ENCODE data around the gene HOXA5. TPM values are rescaled to one million over a fixed set of nuclear protein-coding genes. Genes with fewer than 3 reads are reported as not detected.

Gene HOXA5
- polyA plus RNA-seq, 4 donors = 76.3 to 92.8 (median 81.6) TPM

DNA sequence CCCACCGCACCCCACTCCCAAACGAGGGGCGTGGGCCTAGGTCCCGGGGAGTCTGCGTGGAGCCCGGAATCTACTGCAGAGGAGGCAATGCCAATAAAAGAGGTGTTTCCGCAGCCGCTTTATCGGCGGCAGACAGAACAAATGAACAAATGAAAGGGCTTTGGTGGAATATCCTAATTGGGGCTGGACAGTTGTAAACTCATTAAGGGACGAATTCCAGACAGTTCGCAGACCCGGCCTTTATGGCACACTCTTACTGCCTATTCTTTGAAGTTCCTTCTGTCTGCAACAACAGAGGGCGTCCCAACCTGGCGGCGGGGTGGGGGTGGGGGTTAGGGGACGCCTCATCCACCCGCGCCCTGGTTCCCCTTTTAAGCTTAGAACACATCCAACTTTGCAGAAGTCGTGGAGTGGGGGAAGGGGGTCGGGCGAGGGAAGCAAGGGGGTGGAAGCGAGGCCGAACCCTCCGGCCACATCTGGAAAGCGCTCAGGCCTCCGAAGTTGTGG is 17.8 kb upstream of the HOXA5 start:
- no peak for DNase-seq (ENCODE audit: low read depth in 4 of 4, low spot score in 3 of 4)

DNA sequence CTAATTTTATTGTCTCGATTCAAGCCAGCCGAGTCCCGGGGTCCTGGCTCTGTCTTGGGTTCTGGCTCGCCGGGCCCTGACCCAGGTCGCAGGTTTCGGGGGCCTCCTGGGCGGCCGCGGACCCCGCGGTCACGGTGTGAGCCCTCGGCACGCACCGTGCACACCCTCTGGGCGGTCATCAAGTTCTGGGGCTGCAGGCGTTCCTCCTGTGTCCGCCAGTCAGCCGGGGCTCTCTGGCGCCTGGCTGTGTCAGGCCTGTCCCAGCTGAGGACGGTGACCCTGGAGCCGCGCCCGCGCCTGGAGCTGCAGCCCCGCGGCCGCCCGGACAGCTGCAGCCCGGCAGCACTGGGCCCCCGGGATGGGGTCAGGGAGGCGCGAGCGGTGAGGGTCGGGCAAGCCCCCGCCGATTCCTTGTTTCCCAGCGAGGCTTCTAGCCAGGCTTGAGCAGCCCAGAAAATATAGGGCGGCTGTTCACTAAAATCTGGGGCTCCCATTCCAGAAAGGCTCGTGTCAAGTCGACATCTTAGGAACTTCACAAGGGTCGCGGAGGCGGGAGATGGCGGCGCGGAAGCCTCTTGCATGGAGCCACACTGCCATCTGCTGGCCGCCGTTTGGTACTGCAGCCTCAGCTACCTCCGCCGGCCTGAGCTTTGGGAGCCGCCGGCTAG is 17.2 kb upstream of the HOXA5 start:
- DNase-seq (ENCODE audit: low read depth in 4 of 4, low spot score in 3 of 4) = peak in 3 of 4 donors; percentile 86 to 93 (median 86)

DNA sequence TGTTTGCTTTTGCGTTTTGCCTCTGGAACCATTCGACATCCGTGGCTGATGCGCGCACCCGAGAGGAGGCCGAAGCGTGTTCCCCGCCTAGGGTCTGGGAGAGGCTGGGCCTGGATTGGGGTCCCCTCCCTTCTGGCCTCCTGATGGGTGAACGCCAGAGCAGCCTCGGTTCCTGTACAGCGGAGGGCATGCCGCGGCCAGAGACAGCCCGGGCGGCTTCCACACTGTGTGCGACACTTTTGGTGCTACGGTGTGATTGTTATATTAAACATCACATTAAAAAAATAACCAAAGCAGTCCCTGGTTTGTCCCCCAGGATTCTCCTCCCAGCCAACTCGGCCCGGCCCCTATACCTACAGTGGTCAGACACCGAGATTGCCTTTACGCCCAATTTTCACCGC is 16.7 kb upstream of the HOXA5 start:
- no peak for DNase-seq (ENCODE audit: low read depth in 4 of 4, low spot score in 3 of 4)

DNA sequence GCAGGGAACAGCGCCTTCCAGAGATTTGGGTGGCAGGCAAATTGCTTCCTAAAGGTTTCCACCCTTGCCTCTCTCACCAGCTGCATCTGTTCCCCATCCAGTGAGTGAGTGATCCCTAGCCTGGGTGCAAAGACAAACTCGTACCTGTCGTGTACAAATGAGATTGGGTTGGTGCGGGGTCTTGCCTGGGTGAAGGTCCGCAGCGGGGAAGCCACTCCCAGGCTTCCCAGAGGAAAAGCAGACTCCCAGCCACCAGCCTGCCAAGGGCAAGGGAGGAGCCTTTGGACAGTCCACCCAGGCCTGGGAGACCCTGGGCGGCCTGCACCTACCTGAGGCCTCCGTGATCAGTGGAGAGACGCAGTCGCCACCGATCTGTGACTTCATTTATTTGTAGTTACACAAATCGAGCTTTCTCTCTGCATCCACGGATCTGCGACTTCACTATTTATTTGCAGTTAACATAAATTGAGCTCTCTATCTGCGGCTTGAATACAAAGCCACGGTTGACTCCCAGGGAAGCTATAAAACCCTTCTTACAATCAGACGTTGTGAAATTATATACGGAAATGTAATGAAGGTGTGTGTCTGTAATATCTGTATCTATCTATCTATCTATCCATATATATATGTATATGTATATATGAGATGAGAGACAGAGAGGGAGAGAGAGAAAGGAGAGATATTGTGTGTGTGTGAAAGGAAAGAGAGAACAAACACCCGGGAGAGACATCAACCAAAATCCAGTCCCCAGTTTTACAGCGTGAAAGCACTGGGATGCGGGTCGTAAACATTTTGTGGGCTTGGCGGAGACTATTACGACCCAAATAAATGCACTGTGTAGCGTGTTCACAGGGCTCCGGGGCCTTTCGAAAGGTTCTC is 16.0 kb upstream of the HOXA5 start:
- DNase-seq (ENCODE audit: low read depth in 4 of 4, low spot score in 3 of 4) = no peak

DNA sequence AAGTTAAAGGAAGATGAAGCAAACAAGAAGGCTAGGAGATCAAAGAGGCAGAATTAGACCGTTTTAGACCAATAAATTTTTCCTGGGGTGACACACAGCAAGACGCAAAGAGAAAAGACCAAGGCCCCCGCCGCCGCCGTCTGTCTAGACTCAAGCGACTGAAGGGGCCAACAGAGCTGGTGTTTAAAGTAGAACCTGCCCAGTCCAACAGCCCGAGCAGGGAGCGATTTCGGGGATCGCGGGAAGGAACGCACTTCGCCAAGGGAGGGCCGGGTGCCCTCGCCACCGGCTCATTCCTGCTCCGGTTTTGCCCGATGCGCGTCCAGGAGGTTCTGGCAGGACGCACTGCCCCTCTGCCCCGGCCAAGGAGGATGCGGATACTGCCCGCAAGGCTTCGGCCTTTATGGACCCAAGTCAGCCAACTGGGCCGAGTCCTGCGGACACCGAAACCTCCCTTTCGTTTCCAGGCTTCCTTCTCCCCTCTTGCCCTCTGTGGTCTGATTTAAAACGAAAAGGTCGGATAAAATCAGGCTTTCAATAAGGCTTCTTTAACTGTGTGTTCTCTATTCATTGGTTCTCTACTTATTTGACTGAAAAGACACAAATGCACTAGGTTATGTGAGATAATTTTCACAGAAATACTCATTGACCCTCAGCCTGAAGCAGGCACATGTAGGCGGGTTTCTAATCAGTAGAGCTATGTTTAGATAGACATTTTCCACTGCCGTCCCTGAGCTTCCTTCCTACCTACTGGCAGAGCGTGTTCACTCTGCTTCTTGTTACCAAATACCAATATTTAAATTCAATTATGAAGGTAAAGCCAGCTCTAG is 15.2 kb upstream of the HOXA5 start:
- no peak for DNase-seq (ENCODE audit: low read depth in 4 of 4, low spot score in 3 of 4)

DNA sequence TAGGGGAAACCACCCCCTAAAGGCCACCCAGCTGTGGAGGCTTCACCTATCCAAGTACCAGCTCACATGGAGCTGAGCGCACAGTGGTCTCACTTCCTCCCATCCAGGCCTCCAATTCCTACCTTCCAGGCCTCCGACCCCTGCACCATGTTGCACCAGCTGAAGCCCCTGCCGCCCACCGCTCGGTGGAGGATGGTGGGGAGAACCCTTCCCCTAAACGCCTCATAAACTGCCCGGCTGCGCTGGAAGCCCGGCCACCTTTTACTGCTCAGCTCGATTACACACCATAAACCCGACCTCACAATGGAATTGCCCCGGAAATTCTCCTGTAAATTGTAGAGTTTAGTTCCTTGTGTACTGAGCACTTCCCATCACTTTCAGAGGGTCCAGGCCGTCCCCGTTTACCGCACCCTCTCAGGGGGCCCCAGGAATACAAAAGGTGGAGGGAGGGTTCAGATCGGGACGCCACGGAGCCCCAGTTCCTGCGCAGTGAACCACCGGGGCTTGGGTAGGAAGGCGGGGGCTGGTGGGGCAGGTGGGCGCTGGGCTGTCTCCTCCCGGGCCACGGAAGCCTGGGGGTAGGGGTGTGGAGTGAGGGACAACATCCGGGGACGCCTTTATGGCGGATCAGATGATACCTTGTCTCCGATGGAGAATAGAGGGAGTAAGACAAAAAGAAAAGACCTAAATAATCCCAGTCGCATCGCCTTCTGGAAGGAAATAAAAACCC is 14.4 kb upstream of the HOXA5 start:
- peak in 1 of 4 donors; percentile 78 for DNase-seq (ENCODE audit: low read depth in 4 of 4, low spot score in 3 of 4)

DNA sequence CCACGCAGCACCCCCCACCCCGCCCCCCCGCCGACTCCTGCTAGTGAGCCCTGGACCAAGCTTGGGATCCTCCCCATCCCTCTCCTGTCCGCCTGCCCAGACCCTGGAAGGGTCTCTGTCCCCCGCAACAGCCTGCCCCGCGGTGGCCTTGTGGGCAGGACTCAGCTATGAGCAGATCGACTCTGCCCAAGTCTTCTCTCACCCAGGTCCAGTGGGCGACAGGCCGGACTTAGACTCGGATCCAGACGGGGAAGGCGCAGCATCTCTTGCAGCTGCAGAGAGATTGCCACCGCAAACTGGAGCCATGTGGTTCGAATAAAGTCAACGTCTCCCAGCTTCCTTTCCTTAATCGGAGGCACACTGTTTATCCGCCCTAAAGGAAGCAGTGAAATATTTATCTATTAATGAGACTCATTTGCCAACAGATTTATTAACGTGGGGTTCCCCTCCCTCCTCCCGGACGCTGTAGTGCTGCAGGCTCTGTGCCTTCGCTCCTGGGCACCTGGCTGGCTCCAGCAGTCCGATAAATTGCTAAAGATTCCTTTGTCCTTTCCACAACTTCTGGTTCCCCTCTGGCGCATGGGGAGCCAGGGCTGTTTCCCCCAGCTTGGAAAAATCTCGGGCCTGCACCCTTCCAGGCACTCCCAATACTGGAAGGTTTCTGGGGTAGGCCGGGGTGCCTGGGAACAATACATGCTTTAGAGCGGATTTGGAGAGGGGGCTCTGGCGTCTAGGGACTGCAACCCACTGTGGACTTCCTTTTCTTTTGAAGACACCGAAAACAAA is 13.6 kb upstream of the HOXA5 start:
- no peak for DNase-seq (ENCODE audit: low read depth in 4 of 4, low spot score in 3 of 4)

DNA sequence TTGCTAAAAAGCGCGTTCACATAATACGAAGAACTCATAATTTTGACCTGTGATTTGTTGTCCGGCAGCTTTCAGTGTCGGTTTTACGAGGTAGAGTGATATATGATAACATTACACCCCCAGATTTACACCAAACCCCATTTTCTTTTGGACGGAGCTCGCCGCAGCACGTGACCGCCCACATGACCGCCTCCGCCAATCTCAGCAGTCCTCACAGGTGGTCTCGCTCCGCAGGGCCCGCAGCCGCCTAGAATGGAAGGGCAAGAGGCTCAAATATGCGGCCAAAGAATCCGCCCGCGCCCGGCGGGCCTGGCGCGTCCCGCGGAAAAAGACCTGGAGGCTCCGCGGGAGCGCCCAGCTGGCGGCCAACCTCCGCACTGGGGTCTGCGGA is 13.0 kb upstream of the HOXA5 start, which contains the start of gene HOXA7:
Gene HOXA7 (minus strand): TSS at position 168 of the 391 bp plus-strand sequence. CDS start 130 bp downstream, at position 38.
- DNase-seq (ENCODE audit: low read depth in 4 of 4, low spot score in 3 of 4) = peak in 3 of 4 donors; percentile 83 to 89 (median 85)

DNA sequence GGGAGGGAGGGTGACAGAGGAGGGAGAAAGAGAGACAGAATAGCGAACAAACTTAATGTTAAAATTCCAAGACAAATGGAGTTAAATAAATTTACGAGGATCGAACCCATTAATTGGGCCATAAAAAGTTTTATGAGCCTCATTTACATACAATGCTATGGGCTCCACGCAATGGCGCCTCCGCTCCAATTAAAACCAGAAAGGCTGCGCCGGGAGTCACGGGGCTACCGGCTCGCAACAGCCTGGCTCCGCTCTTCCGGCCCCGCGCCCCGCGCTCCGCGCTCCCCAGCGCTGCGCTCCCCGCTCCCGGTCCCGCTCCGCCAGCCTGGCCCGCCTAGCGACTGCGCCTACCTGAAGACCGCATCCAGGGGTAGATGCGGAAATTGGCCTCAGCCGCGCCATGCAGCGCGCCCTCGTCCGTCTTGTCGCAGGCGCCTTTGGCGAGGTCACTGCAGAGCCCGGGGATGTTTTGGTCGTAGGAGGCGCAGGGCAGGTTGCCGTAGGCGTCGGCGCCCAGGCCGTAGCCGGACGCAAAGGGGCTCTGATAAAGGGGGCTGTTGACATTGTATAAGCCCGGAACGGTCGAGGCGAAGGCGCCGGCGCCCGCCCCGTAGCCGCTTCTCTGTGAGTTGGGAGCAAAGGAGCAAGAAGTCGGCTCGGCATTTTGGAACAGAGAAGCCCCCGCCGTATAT is 12.5 kb upstream of the HOXA5 start:
- no peak for DNase-seq (ENCODE audit: low read depth in 4 of 4, low spot score in 3 of 4)

DNA sequence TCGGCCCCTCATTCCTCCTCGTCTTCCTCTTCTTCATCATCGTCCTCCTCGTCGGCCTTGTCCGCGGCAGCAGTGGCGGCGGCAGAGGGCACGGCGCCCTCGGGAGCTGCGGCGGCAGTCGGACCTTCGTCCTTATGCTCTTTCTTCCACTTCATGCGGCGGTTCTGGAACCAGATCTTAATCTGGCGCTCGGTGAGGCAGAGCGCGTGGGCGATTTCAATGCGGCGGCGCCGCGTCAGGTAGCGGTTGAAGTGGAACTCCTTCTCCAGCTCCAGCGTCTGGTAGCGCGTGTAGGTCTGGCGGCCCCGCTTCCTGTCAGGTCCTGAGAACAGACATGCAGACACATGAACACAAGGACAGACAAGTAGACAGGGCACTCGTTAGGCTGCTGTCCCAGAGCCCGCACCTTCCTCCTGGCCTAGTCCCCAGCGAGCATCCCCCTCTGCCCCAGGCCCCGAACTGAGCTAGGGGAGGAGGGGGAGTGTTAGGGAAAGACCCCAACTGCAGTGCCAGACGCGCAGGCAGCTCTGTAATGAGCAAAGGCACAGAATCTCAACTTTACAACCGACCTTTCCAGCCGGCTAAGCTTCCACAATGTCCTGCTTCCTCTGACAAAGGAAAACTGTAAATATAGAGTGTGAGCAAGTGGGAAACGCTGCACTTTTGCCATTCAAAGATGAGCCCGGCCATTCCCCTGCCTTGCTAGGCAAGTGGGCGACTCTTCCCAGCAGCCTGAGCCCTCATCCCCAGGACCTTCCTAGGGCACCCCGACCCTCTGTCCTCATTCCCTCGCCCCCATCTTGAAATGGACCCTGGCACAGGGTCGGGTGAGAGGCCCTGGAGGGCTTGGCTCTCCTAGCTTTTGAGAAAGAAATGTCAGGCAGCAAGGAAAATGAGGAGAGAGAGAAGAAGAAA is 11.7 kb upstream of the HOXA5 start:
- DNase-seq (ENCODE audit: low read depth in 4 of 4, low spot score in 3 of 4) = no peak

DNA sequence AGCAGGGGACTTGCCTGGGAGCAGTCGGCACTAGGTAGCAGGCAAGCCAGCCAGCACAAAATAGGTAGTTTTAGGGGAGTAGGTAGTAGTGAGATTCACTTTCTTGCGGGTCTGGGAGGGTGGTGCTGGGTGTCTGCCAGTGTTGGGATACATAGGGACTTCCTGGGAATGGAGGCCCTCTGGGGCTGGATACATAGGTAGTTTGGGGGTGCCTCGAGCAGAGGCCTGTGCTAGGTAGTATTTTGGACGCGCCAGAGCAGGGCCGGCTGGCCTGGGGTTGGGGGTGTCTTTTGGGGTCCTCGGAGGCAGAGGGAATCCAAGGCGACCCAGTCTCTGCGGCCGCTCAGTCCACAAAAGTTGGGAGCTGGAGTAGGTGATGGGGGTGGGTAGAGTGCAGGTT is 10.9 kb upstream of the HOXA5 start:
- DNase-seq (ENCODE audit: low read depth in 4 of 4, low spot score in 3 of 4) = no peak

DNA sequence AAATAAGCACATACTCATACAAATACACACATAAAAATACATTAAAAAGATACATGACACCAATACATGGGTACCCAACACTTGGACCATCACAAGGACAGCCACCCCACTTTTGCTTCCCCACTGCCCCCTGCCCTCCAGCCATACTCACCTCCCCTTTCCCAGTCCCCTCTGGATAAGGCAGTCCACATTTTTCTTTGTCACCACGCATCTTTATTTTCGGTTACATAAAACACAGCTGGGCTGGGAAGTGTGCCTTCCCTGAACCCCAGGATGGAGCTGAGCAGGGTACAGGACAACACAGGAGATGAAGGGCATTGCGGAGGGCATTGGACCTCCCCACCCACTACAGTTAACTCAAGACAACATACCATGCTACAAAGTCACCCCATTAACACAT is 10.0 kb upstream of the HOXA5 start:
- no peak for DNase-seq (ENCODE audit: low read depth in 4 of 4, low spot score in 3 of 4)

DNA sequence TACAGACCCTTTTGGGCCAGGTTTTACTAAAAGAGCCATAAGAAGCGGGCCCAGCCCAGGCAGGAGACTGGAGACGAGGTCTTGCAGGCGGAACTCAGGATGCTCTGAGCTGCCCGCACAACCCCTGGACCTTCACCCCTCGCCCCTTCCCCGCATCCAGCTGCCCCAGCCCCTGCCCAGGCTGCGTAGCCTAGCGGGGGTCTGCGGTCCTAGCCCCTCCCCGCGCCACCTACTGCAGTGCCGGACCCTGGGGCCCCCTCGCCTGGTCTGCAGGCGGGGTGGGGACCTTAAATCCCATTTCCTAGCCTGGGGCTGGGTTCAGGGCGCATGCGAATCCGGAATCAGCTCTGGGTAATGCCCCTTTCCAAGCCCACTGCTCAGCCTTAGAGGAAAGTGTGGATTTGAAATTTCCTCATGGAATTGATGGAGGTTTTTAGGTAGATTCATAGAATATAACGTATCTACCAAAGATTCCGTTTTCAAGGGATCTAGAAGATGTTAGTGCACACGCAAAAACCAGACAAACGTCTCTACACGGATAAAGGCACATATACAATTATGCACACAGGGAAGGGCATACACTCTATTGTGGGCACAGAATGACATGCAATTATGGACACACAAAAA is 9.4 kb upstream of the HOXA5 start:
- no peak for DNase-seq (ENCODE audit: low read depth in 4 of 4, low spot score in 3 of 4)

DNA sequence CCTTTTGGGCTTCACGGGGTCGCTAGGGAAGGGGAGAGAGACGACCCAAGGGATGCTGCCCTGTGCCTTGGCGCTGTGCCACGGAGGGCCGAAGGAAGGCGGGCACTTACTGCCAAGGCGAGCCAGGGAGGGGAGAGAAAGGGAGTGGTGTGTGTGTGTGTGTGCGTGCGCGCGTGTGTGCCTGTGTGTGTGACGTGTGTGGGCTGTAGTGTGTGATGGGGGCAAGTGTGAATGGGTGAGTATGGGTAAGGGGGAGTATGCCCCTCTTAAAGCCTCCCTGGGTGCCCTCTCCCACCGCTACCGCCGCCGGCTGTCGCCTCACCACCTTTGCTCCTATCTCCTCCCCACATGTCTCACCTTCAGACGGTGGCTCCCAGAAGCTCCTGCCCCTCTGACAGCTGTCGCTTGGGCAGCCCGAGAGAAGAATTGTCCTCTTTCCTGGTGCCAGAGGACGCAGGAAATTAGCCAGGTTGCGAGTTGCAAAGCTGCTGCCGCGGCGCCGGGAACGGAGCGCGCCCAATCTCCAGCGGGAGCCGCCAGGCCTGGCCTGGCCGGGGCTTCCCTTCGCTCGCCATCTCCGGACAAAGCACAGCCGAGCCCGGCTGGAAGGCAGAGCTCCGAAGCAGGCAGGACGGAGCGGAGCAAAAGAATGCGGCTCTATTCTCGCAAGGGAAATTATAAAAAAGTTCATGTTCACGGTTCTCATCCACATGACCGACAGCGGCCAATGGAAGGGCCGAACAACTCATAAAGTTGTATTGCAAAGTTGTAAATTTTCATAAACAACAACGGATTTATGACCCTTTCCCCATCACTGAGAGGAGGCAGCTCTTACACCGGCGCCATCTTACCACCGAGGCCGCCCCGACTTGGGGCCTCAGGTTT is 8.7 kb upstream of the HOXA5 start, which contains the start of gene HOXA3:
Gene HOXA3 (minus strand): TSS at position 653 of the 885 bp plus-strand sequence. CDS start 41,943 bp downstream, outside the sequence.
- DNase-seq (ENCODE audit: low read depth in 4 of 4, low spot score in 3 of 4) = peak in 2 of 4 donors; percentile 88 to 91

DNA sequence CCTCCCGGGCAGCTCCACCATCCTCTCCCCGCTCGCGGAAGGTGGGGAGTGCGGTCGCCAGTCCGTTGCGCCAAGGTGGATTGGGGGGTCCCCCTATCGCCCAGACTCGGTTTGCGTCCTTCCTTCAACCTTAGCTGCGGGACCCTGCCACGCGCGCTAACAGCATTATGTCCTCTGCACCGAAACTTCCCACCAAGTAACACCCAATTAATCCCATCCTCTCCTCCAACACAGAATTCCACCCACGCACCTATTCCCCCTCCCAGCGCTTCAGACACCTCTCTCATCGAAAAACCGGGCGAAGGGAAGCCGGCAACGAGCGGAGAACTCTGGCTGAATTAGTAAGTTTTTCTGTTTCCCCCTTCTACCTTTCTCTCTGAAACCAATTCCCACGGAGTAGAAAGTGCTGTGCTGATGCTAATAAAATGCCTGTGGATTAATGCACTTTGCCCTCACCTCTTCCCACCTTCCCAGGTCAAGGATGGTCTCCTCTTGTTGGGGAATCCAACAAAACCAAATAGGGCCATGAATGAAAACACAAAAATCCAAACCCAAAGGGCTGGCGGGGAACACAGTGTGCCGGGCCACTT is 8.0 kb upstream of the HOXA5 start:
- DNase-seq (ENCODE audit: low read depth in 4 of 4, low spot score in 3 of 4) = no peak

All from left renal pelvis (tissue), 4 donors.